HG03575 (cell line): Measurements from ENCODE around the gene PEAR1.

Source experiments
- ATAC-seq: cut with Tn5 transposase; IDR thresholded peaks from one replicate; pipeline ENCODE4 v1.9.1; 2021; ENCODE audit not compliant: unreplicated experiment, insufficient number of reproducible peaks, low FRiP score; ENCODE audit errors: extremely low read depth

PEAR1 gene

DNA sequence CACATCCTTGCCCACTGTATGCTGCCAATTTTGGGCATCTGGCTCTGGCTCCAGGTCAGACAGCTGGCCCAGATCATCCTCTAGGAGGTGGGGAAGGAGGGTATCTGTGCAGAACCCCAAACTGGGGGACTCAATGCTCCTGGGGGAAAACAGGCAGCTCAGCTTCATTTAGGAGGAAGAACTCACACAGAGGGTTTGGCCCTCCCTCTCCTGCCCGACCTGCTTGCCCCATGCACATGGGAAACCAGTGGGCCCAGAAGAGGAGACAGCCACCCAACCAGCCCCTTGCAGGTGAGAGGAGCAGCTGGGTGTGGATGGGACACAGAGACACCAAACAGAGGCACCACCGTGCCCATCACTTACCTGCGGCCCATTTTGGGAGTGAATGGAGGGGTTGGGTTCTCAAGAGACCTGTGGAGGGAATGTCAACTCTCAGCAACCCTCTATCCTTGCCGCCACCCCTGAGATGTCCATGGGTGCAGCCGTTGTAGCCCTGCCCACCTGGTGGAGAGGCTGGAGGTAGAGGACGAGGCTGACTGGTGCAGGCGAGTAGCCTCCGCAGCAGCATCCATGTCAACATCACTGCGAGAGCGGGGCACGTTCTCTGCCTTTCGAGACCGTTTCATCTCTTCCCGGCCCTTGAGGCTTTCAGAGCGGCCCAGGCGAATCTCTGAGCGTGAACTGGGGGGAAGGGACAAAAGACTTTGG, 54.5 kb downstream of the PEAR1 start:
- no peak for ATAC-seq

DNA sequence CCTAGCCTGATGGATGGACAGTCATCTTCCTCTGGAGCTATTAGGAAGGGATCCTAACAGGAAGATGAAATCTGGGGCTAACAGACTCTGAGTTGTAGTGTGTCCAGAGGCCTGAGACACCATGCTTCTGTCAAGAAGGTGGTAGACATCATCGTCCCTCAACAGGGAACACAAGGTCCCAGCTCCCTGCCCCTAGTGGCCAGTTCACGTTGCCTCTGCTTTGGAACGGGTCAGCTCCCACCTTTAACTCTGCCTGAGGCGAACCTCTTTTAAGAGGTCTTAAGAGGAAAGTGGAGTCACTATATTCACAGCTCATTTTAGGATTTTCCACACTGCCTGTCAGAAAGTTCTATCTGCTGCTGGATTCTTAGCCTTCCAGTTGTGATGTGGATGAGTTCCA, 55.2 kb downstream of the PEAR1 start:
- ATAC-seq: no peak

DNA sequence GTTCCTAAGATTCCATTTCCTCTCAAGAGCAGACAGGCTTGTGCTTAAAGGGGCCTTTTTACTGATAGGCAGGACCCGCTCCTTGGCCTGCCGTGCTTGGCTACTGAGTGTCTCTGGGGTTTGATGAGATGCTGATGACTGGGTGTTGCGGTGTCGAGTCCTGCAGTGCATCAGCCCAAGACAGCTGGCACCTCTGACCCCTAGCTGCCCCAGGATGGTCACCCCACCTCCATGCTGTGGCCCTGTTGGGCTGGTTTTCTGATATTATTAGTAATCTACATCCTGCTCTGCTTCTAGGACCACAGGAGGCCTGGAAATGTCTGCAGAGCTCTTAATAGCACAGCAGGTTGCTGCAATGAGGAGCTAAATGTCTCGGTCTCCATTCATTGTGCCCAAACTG, 55.6 kb downstream of the PEAR1 start:
- no peak for ATAC-seq

DNA sequence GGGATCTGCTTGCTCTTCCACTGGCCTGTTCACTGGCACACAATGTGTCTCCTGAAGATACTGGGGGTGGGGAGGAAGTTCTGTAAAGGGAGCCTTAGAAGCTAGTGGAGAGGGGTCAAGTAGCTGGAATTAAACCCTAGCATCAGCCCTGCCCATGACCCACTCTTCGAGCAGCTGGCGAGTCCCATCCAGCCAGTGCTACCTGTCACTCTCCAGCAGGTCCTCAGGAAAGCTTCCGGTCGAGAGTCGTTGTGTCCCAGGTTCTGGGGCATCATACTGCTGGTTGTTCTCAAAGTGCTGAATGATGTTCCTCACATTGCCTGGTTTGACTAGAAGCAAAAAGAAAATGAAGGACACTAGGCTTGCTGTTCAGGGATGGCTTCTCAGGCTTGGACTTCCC, 57.9 kb downstream of the PEAR1 start:
- no peak for ATAC-seq

DNA sequence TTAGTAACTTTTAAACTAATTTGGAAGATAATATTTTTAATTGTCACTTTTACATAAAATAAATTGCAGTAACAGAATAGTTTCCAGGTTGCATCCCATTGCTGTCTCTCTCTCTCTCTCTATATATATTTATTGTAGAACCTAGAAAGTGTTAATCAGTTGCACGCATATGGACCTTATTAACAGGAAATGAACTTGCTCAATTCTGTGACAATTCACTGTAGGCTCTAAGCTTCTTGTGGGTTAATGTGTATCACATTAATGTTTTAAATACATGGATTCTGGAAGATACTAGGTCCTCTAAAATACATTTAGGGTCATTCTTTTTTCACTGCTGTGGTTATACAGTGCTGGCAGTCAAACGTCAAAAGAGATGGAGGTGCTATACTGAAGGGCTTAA, 60.1 kb downstream of the PEAR1 start:
- no peak for ATAC-seq

DNA sequence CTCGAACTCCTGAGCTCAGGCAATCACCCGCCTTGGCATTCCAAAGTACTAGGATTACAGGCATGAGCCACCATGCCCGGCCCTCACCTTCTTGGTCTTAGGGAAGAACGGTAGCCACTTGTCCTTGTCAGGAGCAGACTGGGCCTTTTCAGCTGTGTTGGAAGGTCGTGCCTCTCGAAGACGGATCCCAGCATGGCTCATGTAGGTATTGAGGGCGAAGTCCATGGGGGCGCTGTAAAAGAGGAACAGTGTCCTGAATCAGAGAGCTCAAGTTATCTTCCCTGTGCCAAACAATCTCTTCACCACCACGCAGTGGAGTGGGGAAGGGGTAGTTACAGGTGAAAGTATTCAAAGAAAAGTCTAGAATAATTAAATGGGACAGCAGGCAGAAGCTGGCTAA, 62.8 kb downstream of the PEAR1 start:
- ATAC-seq: no peak

DNA sequence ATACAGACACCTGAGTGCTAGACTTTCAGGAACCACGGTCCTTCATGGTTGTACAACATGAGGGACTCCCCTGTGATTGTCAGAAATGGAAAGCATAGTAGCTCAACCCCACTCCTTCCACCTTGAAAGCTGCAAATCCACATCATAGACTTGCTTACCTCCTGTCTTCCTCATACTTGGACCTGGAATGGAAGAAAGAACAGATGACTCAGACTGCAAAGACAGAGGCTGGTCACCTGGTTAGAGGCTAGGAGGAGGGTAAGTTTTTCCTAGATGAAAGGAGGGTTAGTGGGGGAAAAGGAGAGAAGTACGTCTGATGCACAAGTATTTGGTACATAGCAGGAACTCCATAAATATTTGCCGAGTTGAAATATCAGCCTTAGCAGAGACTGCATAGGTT, 64.1 kb downstream of the PEAR1 start:
- ATAC-seq: no peak

DNA sequence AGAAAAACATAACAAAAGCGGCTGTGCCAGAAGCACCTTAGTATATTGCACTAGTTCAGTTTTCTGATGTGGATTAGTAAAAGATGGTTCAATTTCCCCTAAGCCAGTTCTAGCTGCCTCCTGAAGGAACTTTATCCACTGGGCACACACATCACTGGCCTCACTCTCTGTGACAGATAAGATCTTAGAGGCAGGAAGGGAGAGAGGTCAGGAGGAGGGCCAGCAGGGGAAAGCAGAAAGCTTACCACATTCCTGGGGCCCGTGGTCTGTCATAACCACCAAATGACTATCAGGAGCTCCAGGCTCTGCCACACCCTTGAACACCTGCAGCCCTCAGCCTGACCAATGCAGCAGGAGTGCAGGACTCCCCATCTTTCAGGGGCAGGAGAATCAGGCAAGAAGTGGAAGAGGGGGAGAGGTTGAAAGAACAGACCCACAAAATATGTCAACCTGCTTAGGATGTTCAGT, 64.8 kb downstream of the PEAR1 start:
- ATAC-seq: no peak

DNA sequence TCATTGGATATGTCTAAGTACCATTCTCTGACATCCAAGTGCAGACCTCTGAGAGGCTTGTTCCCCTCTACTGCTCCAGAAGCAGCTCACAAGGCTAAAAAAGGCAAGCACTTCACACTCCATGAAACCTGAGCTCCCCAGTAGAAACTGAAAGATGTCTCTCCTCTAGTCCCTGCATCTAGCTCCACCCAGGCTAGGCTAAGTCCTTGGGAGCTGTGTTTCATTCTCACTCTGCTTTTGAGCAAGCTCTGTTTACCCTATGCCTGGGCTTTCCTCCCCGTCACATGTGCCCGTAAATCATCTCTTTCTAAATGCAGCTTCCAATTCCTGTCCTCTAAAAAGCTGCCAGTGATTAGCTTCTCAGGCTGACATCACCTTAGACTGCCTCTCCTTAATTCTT, 65.9 kb downstream of the PEAR1 start:
- ATAC-seq: no peak

DNA sequence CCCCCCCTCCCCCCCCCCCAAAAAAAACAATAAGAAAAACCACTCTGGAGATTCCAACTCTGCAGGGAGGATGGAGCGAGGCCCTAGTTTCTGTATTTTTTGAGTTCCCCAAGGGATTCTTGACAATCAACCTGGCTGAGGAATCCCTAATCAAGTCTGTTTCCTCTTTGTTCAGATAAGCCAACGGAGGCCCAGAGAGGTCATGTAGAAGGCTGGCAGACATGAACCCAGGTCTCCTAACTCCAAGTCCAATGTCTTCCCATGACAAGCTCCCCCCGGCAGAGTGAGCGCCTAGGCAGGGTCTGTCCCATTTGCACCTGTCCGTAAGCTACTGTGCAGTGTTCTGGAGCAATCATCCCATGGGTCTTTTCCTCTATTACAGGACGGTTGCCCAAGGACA, 66.4 kb downstream of the PEAR1 start:
- no peak for ATAC-seq

DNA sequence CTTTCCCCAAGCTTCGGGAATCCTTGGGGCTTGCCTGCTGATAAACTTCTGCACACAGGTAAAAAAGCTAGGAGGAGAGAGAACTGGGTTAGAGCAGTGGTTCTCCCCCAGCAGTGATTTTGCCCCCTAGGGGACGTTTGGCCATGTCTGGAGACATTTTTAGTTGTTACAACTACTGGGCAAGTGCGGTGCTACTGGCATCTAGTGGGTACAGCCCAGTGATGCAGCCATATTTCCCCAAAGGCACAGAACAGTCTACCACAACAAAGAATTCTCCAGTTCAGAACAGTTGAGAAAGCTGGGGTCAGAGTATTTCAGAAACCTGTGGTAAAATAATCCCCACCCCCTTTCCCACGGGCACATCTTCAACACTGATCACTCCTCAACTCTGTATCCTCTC, 68.2 kb downstream of the PEAR1 start:
- no peak for ATAC-seq

DNA sequence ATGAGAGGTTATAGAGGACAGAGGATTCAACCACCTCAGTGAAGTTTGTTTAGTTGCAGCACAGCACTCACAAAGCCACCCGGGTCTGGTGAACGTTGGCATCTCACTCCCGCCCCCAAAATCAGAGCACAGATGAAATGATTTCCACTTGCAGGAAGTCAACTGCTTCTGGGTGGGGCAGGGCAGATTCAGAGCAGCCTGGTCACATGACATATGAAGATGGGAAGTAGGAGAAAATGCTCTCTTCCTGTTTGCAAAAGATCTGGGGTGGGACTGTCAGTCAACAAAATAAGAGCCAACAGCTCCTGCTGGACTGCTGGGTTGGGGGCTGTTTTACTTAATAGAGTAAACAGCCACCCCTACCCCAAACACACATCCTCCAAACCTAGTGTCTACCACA, 70.1 kb downstream of the PEAR1 start:
- ATAC-seq: no peak

DNA sequence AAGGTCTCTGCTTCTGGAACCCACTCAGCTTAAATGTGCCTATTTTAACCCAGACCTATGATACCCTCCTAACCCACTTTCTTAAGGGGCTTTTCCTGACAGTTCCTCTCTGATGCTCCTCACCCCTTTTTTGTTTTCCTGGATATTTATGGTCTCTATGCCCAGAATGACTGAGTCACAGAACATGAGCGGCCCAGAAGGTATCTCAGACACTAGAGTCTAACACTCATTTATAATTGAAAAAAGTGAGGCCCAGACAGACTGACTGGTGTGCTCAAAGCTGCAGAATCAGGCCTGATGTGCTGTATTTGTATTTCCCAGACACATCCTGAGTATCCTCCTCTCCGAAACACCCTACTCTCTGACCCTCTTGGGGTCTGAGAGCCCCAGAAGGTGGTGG, 70.9 kb downstream of the PEAR1 start:
- no peak for ATAC-seq
